PC-9 (cell line): Measurements from ENCODE around the gene FAH. TPM values are rescaled to one million over a fixed set of nuclear protein-coding genes. Genes with fewer than 3 reads are reported as not detected.

Experiments used
- BruUV-seq: library from RNA; stranded (reverse); fragments of 400-500 nt; replicated peaks from 2 replicates; lab custom pipeline; 2021; lab: Mats Ljungman, UMichigan
- CTCF ChIA-PET: fragments of 300-600 bp; sonication (Branson Sonifier 250); formaldehyde crosslinking; loops from one replicate; lab custom pipeline; 2022; ENCODE audit warnings: antibody characterized with exemption; lab: Charles Lee
- POLR2A ChIA-PET: fragments of 300-600 bp; sonication (Branson Sonifier 250); formaldehyde crosslinking; loops from one replicate; lab custom pipeline; 2022; ENCODE audit warnings: antibody characterized with exemption; ENCODE audit not compliant: unreplicated experiment; lab: Charles Lee
- DNase-seq, 2 experiments: peaks; one replicate each; pipeline versions ENCODE4 v3.0.0 to v3.0.0-alpha.2; 2015 to 2022; ENCODE audit warnings: mixed read lengths in 1 of 2
- H2AFZ ChIP-seq: fragments of 200-600 bp; sonication (generic); 2 replicates; pipeline ENCODE4 v1.8.1; 2017; ENCODE audit warnings: antibody characterized with exemption
- H3F3A ChIP-seq: fragments of 200-600 bp; sonication (generic); 2 replicates; pipeline ENCODE4 v1.8.1; 2017; ENCODE audit warnings: antibody characterized with exemption, mild to moderate bottlenecking, low read depth; ENCODE audit not compliant: insufficient read depth
- H3K27ac ChIP-seq: fragments of 200-600 bp; sonication (generic); 2 replicates; pipeline ENCODE4 v1.6.1; 2016; ENCODE audit warnings: mixed run types
- H3K27me3 ChIP-seq: fragments of 200-600 bp; sonication (generic); 2 replicates; pipeline ENCODE4 v1.6.1; 2016; ENCODE audit warnings: low read depth, mixed run types; ENCODE audit not compliant: insufficient read depth
- H3K36me3 ChIP-seq: fragments of 200-600 bp; sonication (generic); 2 replicates; pipeline ENCODE4 v1.6.1; 2016; ENCODE audit warnings: low read depth, mixed run types
- H3K4me1 ChIP-seq: fragments of 200-600 bp; sonication (generic); replicated peaks from 2 replicates; pipeline ENCODE4 v1.6.1; 2016; ENCODE audit warnings: mixed run types; ENCODE audit not compliant: insufficient read depth
- H3K4me2 ChIP-seq: fragments of 200-600 bp; sonication (generic); 2 replicates; pipeline ENCODE4 v1.6.1; 2017; ENCODE audit warnings: mixed run types
- H3K4me3 ChIP-seq: fragments of 200-600 bp; sonication (generic); 2 replicates; pipeline ENCODE4 v1.6.1; 2016; ENCODE audit warnings: mixed run types
- H3K79me2 ChIP-seq: fragments of 200-600 bp; sonication (generic); 2 replicates; pipeline ENCODE4 v1.6.1; 2017; ENCODE audit warnings: low read depth, mixed run types
- H3K9me2 ChIP-seq: fragments of 200-600 bp; sonication (generic); 2 replicates; pipeline ENCODE4 v1.8.1; 2017; ENCODE audit warnings: mild to moderate bottlenecking; ENCODE audit not compliant: insufficient read depth
- H3K9me3 ChIP-seq: fragments of 200-600 bp; sonication (generic); 2 replicates; pipeline ENCODE4 v1.8.1; 2016; ENCODE audit warnings: low read depth; ENCODE audit not compliant: insufficient read depth
- H4K20me1 ChIP-seq: fragments of 200-600 bp; sonication (generic); 2 replicates; pipeline ENCODE4 v1.8.1; 2017; ENCODE audit not compliant: insufficient read depth
- CTCF ChIP-seq: fragments of 200-600 bp; sonication (generic); conservative IDR thresholded peaks from 2 replicates; pipeline ENCODE4 v1.6.1; 2017; ENCODE audit warnings: mixed run types, antibody characterized with exemption, mild to moderate bottlenecking, moderate library complexity
- EZH2 ChIP-seq: fragments of 200-600 bp; sonication (generic); IDR thresholded peaks from 2 replicates; pipeline ENCODE4 v1.8.0; 2017; ENCODE audit warnings: antibody characterized with exemption, low read depth
- intact Hi-C: fragments of 100-400 bp; cut with micrococcal nuclease; formaldehyde crosslinking; loops from one replicate; pipeline ENCODE4 v1.10.0; 2022; ENCODE audit not compliant: unreplicated experiment
- total RNA-seq: library from RNA; stranded (reverse); gene quantifications from 2 replicates; pipeline ENCODE4 v1.2.3, GENCODE V29; 2021

The FAH gene
- total RNA-seq, 1 experiment from 2014 or later, result 75.5 TPM

GRCh38 chr15:80208758-80209734 lies 56.2 kb downstream of the FAH start:
- no peaks in the 10 kb centered on the region for H3K79me2 ChIP-seq
- intact Hi-C loops, result no loop called here
- CTCF ChIA-PET, result no interaction called here
- H3K27me3 ChIP-seq, result no peaks in the 10 kb centered on the region
- no peak overlapping the region for H2AFZ ChIP-seq
- H3K9me3 ChIP-seq, result no peaks in the 10 kb centered on the region; the same call in 1 of the 2 replicates
- H3K36me3 ChIP-seq, result no peaks in the 10 kb centered on the region
- H3F3A ChIP-seq, result 0 out of 2 replicates have a peak, but pooled peaks cover 8% of the 10 kb centered on the region
- H3K4me2 ChIP-seq, result no peak overlapping the region
- peaks cover 11% of the 10 kb centered on the region for H3K4me1 ChIP-seq
- H3K9me2 ChIP-seq, result no peaks in the 10 kb centered on the region
- POLR2A ChIA-PET, result no interaction called here
- BruUV-seq, result no TSS peak
- TF ChIP-seq EZH2, result no peak
- TF ChIP-seq CTCF, result no peak
- DNase-seq, result no peak
- no peak overlapping the region for H3K4me3 ChIP-seq
- H4K20me1 ChIP-seq, result no peaks in the 10 kb centered on the region
- no peak overlapping the region for H3K27ac ChIP-seq

GRCh38 chr15:80210611-80211573 lies 58.1 kb downstream of the FAH start:
- no peak overlapping the region for H2AFZ ChIP-seq
- ChIA-PET POLR2A (no interaction called here), CTCF (no interaction called here)
- H3K9me3 ChIP-seq, result no peaks in the 10 kb centered on the region; the same call in 1 of the 2 replicates
- BruUV-seq, result no TSS peak
- H3K27ac ChIP-seq, result no peak overlapping the region
- H3K4me1 ChIP-seq, result peaks cover 11% of the 10 kb centered on the region
- H3K9me2 ChIP-seq, result no peaks in the 10 kb centered on the region
- TF ChIP-seq EZH2 (no peak), CTCF (no peak)
- no peak overlapping the region for H3K4me3 ChIP-seq
- no peaks in the 10 kb centered on the region for H3K79me2 ChIP-seq
- no peaks in the 10 kb centered on the region for H4K20me1 ChIP-seq
- no peaks in the 10 kb centered on the region for H3K27me3 ChIP-seq
- 0 out of 2 replicates have a peak, but pooled peaks cover 8% of the 10 kb centered on the region for H3F3A ChIP-seq
- H3K4me2 ChIP-seq, result no peak overlapping the region
- intact Hi-C loops, result no loop called here
- H3K36me3 ChIP-seq, result no peaks in the 10 kb centered on the region
- no peak for DNase-seq

GRCh38 chr15:80211976-80212375 lies 59.2 kb downstream of the FAH start:
- TF ChIP-seq EZH2, result no peak
- TF ChIP-seq CTCF, result no peak
- H3K4me1 ChIP-seq, result peaks cover 11% of the 10 kb centered on the region
- DNase-seq, result no peak
- H2AFZ ChIP-seq, result no peak overlapping the region
- BruUV-seq, result no TSS peak
- no peaks in the 10 kb centered on the region for H3K36me3 ChIP-seq
- H3K27ac ChIP-seq, result no peak overlapping the region
- ChIA-PET CTCF (no interaction called here), POLR2A (no interaction called here)
- no peaks in the 10 kb centered on the region for H3K27me3 ChIP-seq
- H3K79me2 ChIP-seq, result no peaks in the 10 kb centered on the region
- H4K20me1 ChIP-seq, result no peaks in the 10 kb centered on the region
- intact Hi-C loops, result no loop called here
- no peaks in the 10 kb centered on the region for H3K9me2 ChIP-seq
- H3K9me3 ChIP-seq, result no peaks in the 10 kb centered on the region; the same call in 1 of the 2 replicates
- no peak overlapping the region for H3K4me2 ChIP-seq
- H3K4me3 ChIP-seq, result no peak overlapping the region
- H3F3A ChIP-seq, result 0 out of 2 replicates have a peak, but pooled peaks cover 8% of the 10 kb centered on the region
